COLO829 (cell line): ENCODE results near the gene PCNT.
"Not testable (repeated sequence)": the region's sequence is repeated elsewhere in the genome, so short reads cannot be mapped to it uniquely, and the experiment has no call there.

Source experiments
- DNase-seq: peaks from one replicate; pipeline ENCODE4 v3.0.0; 2012; ENCODE audit warnings: low spot score

PCNT gene

GRCh38 chr21:46304437-46304836, 19.5 kb upstream of the PCNT start:
- no peak for DNase-seq

- no peak for DNase-seq
These were observed 19.0 kb upstream of the PCNT start for GRCh38 chr21:46304955-46305354.

GRCh38 chr21:46307625-46308024, 16.3 kb upstream of the PCNT start:
- no peak for DNase-seq

GRCh38 chr21:46308431-46308830, 15.5 kb upstream of the PCNT start:
- no peak for DNase-seq

- not testable (repeated sequence) for DNase-seq
These were observed 13.7 kb upstream of the PCNT start for GRCh38 chr21:46310260-46310659.

GRCh38 chr21:46311568-46311967, 12.4 kb upstream of the PCNT start:
- DNase-seq, result no peak

GRCh38 chr21:46312949-46313348, 11.0 kb upstream of the PCNT start:
- DNase-seq, result no peak

GRCh38 chr21:46314441-46315020, 9.4 kb upstream of the PCNT start:
- DNase-seq, result no peak

GRCh38 chr21:46316708-46317324, 7.1 kb upstream of the PCNT start:
- no peak for DNase-seq

- DNase-seq, result no peak
These were observed 6.1 kb upstream of the PCNT start for GRCh38 chr21:46317710-46318463.

GRCh38 chr21:46318464-46318845, 5.5 kb upstream of the PCNT start:
- no peak for DNase-seq

- no peak for DNase-seq
These were observed 4.8 kb upstream of the PCNT start for GRCh38 chr21:46319186-46319585.

GRCh38 chr21:46320331-46320801, 3.6 kb upstream of the PCNT start:
- no peak for DNase-seq

- DNase-seq, result no peak
These were observed 1.4 kb upstream of the PCNT start for GRCh38 chr21:46322351-46323226.

GRCh38 chr21:46323227-46323709, 688 bp upstream of the PCNT start:
- DNase-seq, result no peak

- DNase-seq, result peak; percentile 80
These were observed 575 bp downstream of the PCNT start for GRCh38 chr21:46324390-46325072.

GRCh38 chr21:46325073-46325912, 1.3 kb downstream of the PCNT start:
- DNase-seq, result no peak

GRCh38 chr21:46326110-46326703, 2.3 kb downstream of the PCNT start:
- no peak for DNase-seq

GRCh38 chr21:46327711-46328110, 3.8 kb downstream of the PCNT start:
- no peak for DNase-seq

- no peak for DNase-seq
These were observed 4.2 kb downstream of the PCNT start for GRCh38 chr21:46328151-46328550.
